Glutamatergic neuron (in vitro differentiated cells): ENCODE measurements around the gene CCDC14. TPM values are rescaled to one million over a fixed set of nuclear protein-coding genes. Genes with fewer than 3 reads are reported as not detected.

Source experiments
- DNase-seq: peaks from one replicate; pipeline ENCODE4 v3.0.0; 2022
- H3K27ac Mint-ChIP-seq: one replicate; pipeline ENCODE4 v1.8.0; 2020; ENCODE audit warnings: mild to moderate bottlenecking, mixed read lengths, inconsistent platforms; ENCODE audit not compliant: unreplicated experiment
- H3K27me3 Mint-ChIP-seq: one replicate; pipeline ENCODE4 v1.8.0; 2020; ENCODE audit warnings: mild to moderate bottlenecking, moderate library complexity, mixed read lengths, inconsistent platforms; ENCODE audit not compliant: unreplicated experiment
- H3K36me3 Mint-ChIP-seq: one replicate; pipeline ENCODE4 v1.8.0; 2020; ENCODE audit warnings: mild to moderate bottlenecking, mixed read lengths, inconsistent platforms; ENCODE audit not compliant: unreplicated experiment
- H3K4me1 Mint-ChIP-seq: one replicate; pipeline ENCODE4 v1.8.0; 2020; ENCODE audit warnings: mild to moderate bottlenecking, low read depth, mixed read lengths, inconsistent platforms; ENCODE audit not compliant: unreplicated experiment
- H3K4me3 Mint-ChIP-seq: one replicate; pipeline ENCODE4 v1.8.0; 2020; ENCODE audit warnings: mild to moderate bottlenecking, mixed read lengths, inconsistent platforms; ENCODE audit not compliant: unreplicated experiment
- H3K9me3 Mint-ChIP-seq: one replicate; pipeline ENCODE4 v1.8.0; 2020; ENCODE audit warnings: mild to moderate bottlenecking, moderate library complexity, mixed read lengths, inconsistent platforms; ENCODE audit not compliant: unreplicated experiment
- total RNA-seq: library from RNA; stranded (reverse); fragmentation: NEBNext Ultra II Directional; extraction: Animal tissue kit (Norgen Biotek cat#: 25700); gene quantifications from one replicate; pipeline ENCODE4 v1.2.1, GENCODE V29; 2021; ENCODE audit not compliant: unreplicated experiment
- TF ChIP-seq, protein P1 (sequence below): fragments of 200-600 bp; sonication (generic); IDR thresholded peaks from one replicate; pipeline ENCODE4 v1.5.0; 2021; ENCODE audit not compliant: partially characterized antibody, unreplicated experiment

Gene CCDC14
- total RNA-seq, 1 donor from 2014 or later, result 84.6 TPM

DNA sequence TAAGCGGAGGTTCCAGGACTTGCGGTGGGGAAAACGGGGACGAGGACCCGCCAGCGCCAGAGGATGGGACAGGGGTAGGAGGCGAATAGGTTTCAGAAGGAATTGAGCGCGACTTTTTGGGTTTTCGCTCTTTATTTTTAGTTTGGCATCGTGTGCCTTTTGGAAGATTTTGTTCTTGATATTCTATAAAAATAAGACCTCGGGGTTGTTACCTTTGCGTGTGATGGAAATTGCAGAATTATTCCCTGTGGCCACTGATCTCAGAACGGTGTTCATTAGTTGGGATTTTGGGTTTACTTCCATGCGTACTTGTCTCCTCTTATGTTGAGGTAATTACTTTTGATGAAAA lies 453 bp upstream of the CCDC14 start:
- Mint-ChIP-seq H3K36me3 (no peaks in the 10 kb centered on the region), H3K27ac (peak overlapping the region; percentile 94), H3K27me3 (peaks cover 5% of the 10 kb centered on the region), H3K9me3 (peaks cover 2% of the 10 kb centered on the region), H3K4me1 (peaks cover 4% of the 10 kb centered on the region), H3K4me3 (peak overlapping the region; percentile 96)
- no peak for DNase-seq
- TF ChIP-seq, protein P1, sequence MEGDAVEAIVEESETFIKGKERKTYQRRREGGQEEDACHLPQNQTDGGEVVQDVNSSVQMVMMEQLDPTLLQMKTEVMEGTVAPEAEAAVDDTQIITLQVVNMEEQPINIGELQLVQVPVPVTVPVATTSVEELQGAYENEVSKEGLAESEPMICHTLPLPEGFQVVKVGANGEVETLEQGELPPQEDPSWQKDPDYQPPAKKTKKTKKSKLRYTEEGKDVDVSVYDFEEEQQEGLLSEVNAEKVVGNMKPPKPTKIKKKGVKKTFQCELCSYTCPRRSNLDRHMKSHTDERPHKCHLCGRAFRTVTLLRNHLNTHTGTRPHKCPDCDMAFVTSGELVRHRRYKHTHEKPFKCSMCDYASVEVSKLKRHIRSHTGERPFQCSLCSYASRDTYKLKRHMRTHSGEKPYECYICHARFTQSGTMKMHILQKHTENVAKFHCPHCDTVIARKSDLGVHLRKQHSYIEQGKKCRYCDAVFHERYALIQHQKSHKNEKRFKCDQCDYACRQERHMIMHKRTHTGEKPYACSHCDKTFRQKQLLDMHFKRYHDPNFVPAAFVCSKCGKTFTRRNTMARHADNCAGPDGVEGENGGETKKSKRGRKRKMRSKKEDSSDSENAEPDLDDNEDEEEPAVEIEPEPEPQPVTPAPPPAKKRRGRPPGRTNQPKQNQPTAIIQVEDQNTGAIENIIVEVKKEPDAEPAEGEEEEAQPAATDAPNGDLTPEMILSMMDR, result no peak

DNA sequence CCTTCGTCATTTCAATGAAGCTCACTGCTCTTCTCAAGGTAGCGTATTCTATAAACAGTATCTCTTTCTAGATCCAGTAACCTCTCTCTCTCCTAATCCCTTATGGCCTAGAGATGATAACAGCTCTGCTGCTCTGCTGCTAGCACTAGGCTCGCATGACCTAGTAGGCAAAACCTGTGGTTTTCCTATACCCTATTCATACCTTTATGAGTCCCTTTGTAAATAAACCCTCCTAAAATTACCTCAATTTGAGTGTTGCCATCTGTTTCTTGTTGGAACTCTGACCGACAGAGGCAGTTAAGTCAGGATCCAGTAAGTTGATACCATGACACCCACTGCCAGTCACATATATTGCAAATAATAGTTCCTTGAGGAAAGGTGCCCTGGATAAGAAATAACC lies 7.3 kb downstream of the CCDC14 start:
- no peak for DNase-seq
- Mint-ChIP-seq H3K4me1 (no peaks in the 10 kb centered on the region), H3K27ac (no peak overlapping the region), H3K4me3 (no peak overlapping the region), H3K36me3 (no peaks in the 10 kb centered on the region), H3K9me3 (no peaks in the 10 kb centered on the region), H3K27me3 (no peaks in the 10 kb centered on the region)
- TF ChIP-seq, protein P1, result no peak

DNA sequence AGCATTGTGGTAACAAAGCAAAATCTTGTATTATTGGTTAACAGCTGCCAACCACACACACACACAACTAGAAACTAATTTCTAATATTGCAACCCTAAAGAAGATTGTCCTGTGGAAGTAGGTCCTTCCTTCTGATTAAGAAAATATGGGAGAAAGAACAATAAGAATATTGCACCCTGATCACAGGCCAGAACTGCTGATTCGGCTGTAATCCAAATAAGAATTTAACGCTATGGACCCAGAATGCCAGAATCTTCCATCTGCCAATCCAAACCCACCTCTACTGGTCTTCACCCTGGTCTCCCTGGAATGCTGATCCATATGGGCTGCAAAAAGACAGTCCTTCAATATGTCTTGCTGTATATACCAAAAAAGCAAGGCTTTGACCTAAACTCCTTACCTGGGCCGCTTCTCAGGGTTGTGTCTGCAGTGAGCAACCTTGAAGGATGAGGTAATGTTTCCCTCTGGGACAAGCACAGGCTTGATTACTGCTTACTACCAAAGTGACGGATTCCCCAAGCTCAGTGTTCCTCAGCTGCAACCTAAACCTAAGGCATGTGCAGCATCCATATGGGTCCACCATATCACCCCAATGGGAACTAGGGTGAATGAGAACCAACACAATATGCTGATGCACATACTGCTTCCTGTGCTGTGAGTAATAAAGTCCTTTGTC lies 8.0 kb downstream of the CCDC14 start:
- no peaks in the 10 kb centered on the region for H3K9me3 Mint-ChIP-seq
- no peaks in the 10 kb centered on the region for H3K4me1 Mint-ChIP-seq
- H3K27ac Mint-ChIP-seq, result no peak overlapping the region
- no peaks in the 10 kb centered on the region for H3K36me3 Mint-ChIP-seq
- TF ChIP-seq, protein P1, result no peak
- H3K4me3 Mint-ChIP-seq, result no peak overlapping the region
- H3K27me3 Mint-ChIP-seq, result no peaks in the 10 kb centered on the region
- no peak for DNase-seq

DNA sequence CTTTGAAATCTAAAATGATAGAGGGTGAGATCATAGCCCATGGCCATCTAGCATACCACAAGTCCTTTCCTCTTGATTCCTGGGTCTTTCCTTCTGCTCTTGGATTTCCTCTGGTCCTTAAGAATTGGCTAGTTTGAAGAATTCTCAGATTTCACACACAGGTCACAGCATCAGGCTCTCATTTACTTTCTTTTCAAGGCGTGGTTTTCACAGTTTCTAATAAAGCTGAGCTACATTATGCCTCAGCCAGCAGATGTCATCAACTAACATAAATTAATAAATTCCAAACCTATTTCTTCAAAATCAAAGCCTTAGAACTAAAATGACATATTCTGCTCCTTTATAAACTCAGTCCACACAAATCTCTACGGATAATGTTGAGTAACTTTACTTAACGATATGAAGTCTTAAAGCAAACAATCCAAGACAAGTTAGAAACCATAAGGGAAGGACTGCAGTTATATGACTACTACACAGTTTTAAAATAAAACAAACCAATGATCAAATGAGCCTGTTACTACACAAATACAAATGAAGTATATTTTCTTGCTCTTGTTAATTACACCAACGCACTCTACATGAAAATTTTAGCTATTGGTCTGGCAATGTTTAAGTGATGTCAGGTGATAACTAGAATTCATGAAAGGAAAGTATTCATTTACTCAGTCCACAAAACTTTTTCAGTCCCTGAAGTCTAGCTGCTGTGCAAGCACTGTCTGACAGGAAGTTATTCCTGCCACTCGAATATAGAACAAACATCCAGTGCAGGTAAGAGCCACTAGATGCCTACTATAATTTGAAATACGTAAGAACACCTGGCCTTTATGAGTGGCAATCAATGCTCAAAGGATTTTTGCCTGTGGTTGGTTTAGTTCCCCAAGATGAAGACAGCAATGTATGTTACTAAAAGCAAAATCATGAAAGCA lies 9.2 kb downstream of the CCDC14 start:
- Mint-ChIP-seq H3K4me3 (no peak overlapping the region), H3K9me3 (no peaks in the 10 kb centered on the region), H3K4me1 (no peaks in the 10 kb centered on the region), H3K27ac (no peak overlapping the region), H3K27me3 (no peaks in the 10 kb centered on the region), H3K36me3 (no peaks in the 10 kb centered on the region)
- no peak for DNase-seq
- TF ChIP-seq, protein P1, result no peak

DNA sequence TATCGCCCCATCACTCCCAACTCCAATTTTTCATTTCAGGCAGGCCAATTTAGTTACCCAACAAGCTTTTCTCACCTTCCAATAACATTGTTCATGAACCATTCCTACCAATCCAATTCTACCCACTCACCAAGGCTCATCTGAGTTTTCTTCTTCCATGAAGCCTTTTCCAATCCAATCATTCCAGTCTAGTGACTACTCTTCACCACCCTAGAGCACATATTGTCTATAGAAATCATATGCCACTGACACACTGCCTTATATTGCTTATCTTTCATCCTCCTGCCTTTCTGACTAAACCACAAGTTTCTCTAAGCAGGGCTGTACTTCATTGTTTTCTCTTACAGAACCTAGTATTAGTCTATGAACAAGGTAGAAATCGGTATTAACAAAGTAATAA lies 11.4 kb downstream of the CCDC14 start:
- no peaks in the 10 kb centered on the region for H3K4me1 Mint-ChIP-seq
- TF ChIP-seq, protein P1, result no peak
- H3K9me3 Mint-ChIP-seq, result no peaks in the 10 kb centered on the region
- no peak overlapping the region for H3K4me3 Mint-ChIP-seq
- no peaks in the 10 kb centered on the region for H3K27me3 Mint-ChIP-seq
- H3K36me3 Mint-ChIP-seq, result no peaks in the 10 kb centered on the region
- H3K27ac Mint-ChIP-seq, result no peak overlapping the region
- DNase-seq, result no peak
